Mesodermal cell (in vitro differentiated cells): ENCODE data around the gene TMED1.
A peak's percentile ranks its signal among the peaks of the same experiment; 100 is the strongest.

ENCODE experiments used
- H3K27ac ChIP-seq: 2 replicates; pipeline ENCODE4 v1.7.0; 2013; ENCODE audit warnings: mild to moderate bottlenecking, low read depth, low read length, moderate library complexity; ENCODE audit not compliant: severe bottlenecking
- H3K36me3 ChIP-seq: 2 replicates; pipeline ENCODE4 v1.7.1; 2013; ENCODE audit warnings: mild to moderate bottlenecking, low read length, moderate library complexity; ENCODE audit not compliant: control insufficient read depth, insufficient read depth
- H3K4me1 ChIP-seq: one replicate; pipeline ENCODE4 v1.7.1; 2013; ENCODE audit warnings: mild to moderate bottlenecking, low read length; ENCODE audit not compliant: insufficient read depth, control insufficient read depth, poor library complexity, severe bottlenecking
- H3K4me3 ChIP-seq: 2 replicates; pipeline ENCODE4 v1.7.0; 2013; ENCODE audit warnings: low read length, control low read depth, mild to moderate bottlenecking; ENCODE audit not compliant: insufficient read depth, poor library complexity, severe bottlenecking; ENCODE audit errors: extremely low read depth
- H3K9me3 ChIP-seq: 2 replicates; pipeline ENCODE4 v1.7.1; 2013; ENCODE audit warnings: mild to moderate bottlenecking, low read length, moderate library complexity; ENCODE audit not compliant: control insufficient read depth
- WGBS, 2 experiments: methylation state at CpG; one replicate each; pipeline ENCODE4 v1.1.5; 2013; ENCODE audit warnings: missing lambda C conversion rate in 2 of 2; ENCODE audit not compliant: insufficient coverage in 2 of 2; 5-methylcytosine and 5-hydroxymethylcytosine counted together

TMED1 gene

GRCh38 chr19:10830370-10830769 lies 5.6 kb downstream of the TMED1 start:
- 92 to 100% methylated on average over 2 to 4 of the region's 7 CpGs for WGBS, 2 experiments
- peaks cover 70% of the 10 kb centered on the region for H3K36me3 ChIP-seq

GRCh38 chr19:10829967-10830366 lies 6.0 kb downstream of the TMED1 start:
- H3K4me3 ChIP-seq = no peak overlapping the region
- 94 to 98% methylated on average over 6 to 10 of the region's 16 CpGs for WGBS, 2 experiments
- H3K4me1 ChIP-seq = no peaks in the 10 kb centered on the region
- no peaks in the 10 kb centered on the region for H3K9me3 ChIP-seq
- H3K27ac ChIP-seq = peak overlapping the region; percentile 29
- peaks cover 69% of the 10 kb centered on the region for H3K36me3 ChIP-seq

More at GRCh38 chr19:10830370-10830769, 5.6 kb downstream of the TMED1 start:
- Histone ChIP-seq H3K4me3 (no peak overlapping the region), H3K9me3 (no peaks in the 10 kb centered on the region), H3K27ac (no peak overlapping the region), H3K4me1 (no peaks in the 10 kb centered on the region)

GRCh38 chr19:10828981-10829821 lies 6.8 kb downstream of the TMED1 start:
- Histone ChIP-seq H3K4me3 (no peak overlapping the region), H3K36me3 (peaks cover 70% of the 10 kb centered on the region), H3K27ac (peak overlapping the region; percentile 29), H3K9me3 (no peaks in the 10 kb centered on the region), H3K4me1 (no peaks in the 10 kb centered on the region)
- 96 to 97% methylated on average over 26 of the region's 26 CpGs for WGBS, 2 experiments

DNA sequence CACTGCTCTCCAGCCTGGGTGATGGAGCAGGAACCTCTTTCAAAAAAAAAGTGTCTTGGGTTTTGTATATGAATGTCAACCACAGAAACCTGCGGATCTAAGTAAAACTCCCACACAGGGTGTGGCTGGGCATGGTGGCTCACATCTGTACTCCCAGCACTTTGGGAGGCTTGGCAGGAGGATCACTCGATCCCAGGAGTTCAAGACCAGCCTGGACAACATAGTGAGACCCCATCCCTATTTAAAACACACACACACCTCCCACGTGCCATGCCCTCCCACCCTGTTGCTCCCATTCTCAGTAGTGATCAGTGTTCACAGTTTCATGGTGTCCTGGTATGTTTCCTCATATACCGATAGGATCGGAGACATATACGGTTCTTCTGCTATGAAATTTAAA lies 9.2 kb downstream of the TMED1 start:
- H3K4me1 ChIP-seq = no peaks in the 10 kb centered on the region
- peaks cover 65% of the 10 kb centered on the region for H3K36me3 ChIP-seq
- H3K9me3 ChIP-seq = no peaks in the 10 kb centered on the region
- no peak overlapping the region for H3K27ac ChIP-seq
- H3K4me3 ChIP-seq = no peak overlapping the region
- WGBS, 2 experiments = 100% methylated on average over 5 to 6 of the region's 6 CpGs

DNA sequence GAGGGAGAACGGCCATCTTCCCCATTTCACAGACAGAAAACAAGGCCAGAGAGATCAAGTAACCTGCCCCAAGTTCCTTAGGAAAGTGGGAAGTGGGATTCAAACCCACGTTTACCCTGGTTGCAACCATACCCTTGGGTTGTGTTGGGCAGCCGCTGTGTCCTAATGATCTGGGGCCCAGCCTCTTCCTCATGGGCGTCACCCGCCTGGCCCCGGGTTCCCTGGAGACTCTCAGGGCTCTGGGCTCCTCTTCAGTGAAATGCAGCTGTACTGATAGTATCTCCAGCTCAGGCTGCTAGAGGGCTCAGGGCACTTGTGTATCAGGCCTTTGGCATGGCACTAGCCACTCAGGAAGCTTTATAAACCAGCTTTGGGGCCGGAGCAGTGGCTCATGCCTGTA lies 9.8 kb downstream of the TMED1 start:
- no peak overlapping the region for H3K27ac ChIP-seq
- no peaks in the 10 kb centered on the region for H3K4me1 ChIP-seq
- no peaks in the 10 kb centered on the region for H3K9me3 ChIP-seq
- WGBS, 2 experiments = 93 to 94% methylated on average over 6 to 7 of the region's 7 CpGs
- H3K36me3 ChIP-seq = peaks cover 70% of the 10 kb centered on the region
- H3K4me3 ChIP-seq = no peak overlapping the region

GRCh38 chr19:10823690-10824089 lies 12.3 kb downstream of the TMED1 start:
- Histone ChIP-seq H3K4me1 (no peaks in the 10 kb centered on the region), H3K4me3 (no peak overlapping the region), H3K27ac (no peak overlapping the region), H3K9me3 (no peaks in the 10 kb centered on the region), H3K36me3 (peaks cover 73% of the 10 kb centered on the region)
- WGBS, 2 experiments = 98 to 99% methylated on average over 10 to 12 of the region's 12 CpGs

DNA sequence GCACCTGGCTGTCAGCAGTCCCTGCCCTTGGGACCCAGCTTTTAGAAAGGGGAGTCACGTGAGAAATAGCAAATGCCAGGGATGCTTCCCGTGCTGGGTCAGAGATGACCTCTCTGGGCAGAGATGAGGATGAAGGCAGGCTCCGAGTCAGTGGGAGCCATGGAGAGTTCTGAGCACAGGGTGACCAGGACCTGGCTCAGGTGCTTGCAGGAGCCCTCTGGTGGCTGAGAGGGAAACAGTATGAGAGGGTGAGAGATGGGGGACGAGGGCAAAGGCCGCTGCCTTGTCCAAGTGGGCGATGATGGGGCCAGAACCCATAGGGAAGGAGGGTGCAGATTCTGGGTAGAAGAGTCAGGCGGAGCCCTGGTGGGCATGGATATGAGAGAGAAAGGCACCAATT lies 15.8 kb downstream of the TMED1 start:
- H3K4me3 ChIP-seq = no peak overlapping the region
- peaks cover 14% of the 10 kb centered on the region for H3K4me1 ChIP-seq
- WGBS, 2 experiments = 94 to 98% methylated on average over 5 to 7 of the region's 7 CpGs
- H3K9me3 ChIP-seq = no peaks in the 10 kb centered on the region
- H3K36me3 ChIP-seq = peaks cover 79% of the 10 kb centered on the region
- no peak overlapping the region for H3K27ac ChIP-seq

DNA sequence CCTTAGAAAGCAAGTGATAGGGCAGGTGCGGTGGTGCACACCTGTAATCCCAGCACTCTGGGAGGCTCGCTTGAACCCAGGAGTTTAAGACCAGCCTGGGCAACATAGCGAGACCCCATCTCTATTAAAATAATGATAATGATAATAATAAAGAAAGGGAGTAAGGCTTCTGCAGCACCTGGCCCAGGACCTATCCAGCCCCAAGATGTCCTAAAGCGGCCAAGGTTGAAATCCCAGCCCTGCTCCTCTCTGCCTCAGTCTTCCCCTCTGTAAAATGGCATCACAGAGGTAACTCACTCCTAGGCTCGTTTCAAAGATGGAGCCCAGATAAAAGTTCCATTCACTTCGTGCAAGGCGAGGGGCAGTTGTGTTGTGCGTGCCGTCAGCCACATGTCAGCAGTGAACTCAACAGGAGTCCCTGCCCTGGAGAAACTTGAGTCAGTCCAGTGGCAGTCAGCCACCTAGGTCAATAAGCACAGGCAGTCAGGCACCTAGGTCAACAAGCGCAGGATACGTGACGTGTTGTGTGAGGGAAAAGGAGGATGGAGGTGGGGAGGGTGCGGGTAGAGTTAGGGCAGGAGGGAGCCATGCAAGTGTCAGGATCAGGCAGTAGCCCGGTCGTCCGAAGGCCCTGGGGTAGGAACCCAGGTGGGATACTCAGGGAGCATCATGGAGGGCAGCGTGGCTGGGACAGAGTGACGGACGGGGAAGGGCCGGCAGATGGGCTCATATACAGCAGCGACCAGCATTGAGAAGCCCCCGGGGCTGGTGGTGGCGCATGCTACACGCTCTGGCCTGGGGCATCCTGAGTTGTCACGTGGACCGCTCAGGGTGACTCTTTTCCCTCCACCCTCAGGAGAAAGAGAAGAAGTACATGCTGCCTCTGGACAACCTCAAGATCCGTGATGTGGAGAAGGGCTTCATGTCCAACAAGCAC lies 16.6 kb downstream of the TMED1 start:
- H3K4me3 ChIP-seq = no peak overlapping the region
- H3K27ac ChIP-seq = no peak overlapping the region
- WGBS, 2 experiments = 97 to 98% methylated on average over 23 of the region's 27 CpGs
- H3K36me3 ChIP-seq = peaks cover 79% of the 10 kb centered on the region
- H3K4me1 ChIP-seq = peaks cover 14% of the 10 kb centered on the region
- H3K9me3 ChIP-seq = no peaks in the 10 kb centered on the region

GRCh38 chr19:10818301-10819123 lies 17.5 kb downstream of the TMED1 start:
- Histone ChIP-seq H3K9me3 (no peaks in the 10 kb centered on the region), H3K4me1 (peaks cover 14% of the 10 kb centered on the region), H3K36me3 (peaks cover 78% of the 10 kb centered on the region), H3K4me3 (no peak overlapping the region), H3K27ac (no peak overlapping the region)
- WGBS, 2 experiments = 92 to 97% methylated on average over 15 to 18 of the region's 19 CpGs
